NCI-H526 treated with DMSO at 0.1 percent for 48 hours (cell line): ENCODE data around the gene TRMT44.
"Not testable (repeated sequence)": the region's sequence is repeated elsewhere in the genome, so short reads cannot be mapped to it uniquely, and the experiment has no call there.

Experiments used
- DNase-seq: peaks from one replicate; lab custom pipeline; 2025; lab: John Stamatoyannopoulos, UW

The TRMT44 gene

GRCh38 chr4:8469550-8469949 lies 29.0 kb downstream of the TRMT44 start:
- DNase-seq: no peak

GRCh38 chr4:8470451-8471024 lies 30.0 kb downstream of the TRMT44 start:
- no peak for DNase-seq

GRCh38 chr4:8471211-8471875 lies 30.8 kb downstream of the TRMT44 start:
- no peak for DNase-seq

GRCh38 chr4:8472158-8472688 lies 31.6 kb downstream of the TRMT44 start:
- no peak for DNase-seq

- no peak for DNase-seq
Observed at GRCh38 chr4:8472689-8473197, 32.2 kb downstream of the TRMT44 start.

- no peak for DNase-seq
Observed at GRCh38 chr4:8473198-8473919, 32.8 kb downstream of the TRMT44 start.

GRCh38 chr4:8473920-8474590 lies 33.5 kb downstream of the TRMT44 start:
- DNase-seq: no peak

- no peak for DNase-seq
Observed at GRCh38 chr4:8474856-8475255, 34.3 kb downstream of the TRMT44 start.

- no peak for DNase-seq
Observed at GRCh38 chr4:8475751-8476575, 35.4 kb downstream of the TRMT44 start.

GRCh38 chr4:8477095-8477635 lies 36.6 kb downstream of the TRMT44 start:
- DNase-seq: no peak

- no peak for DNase-seq
Observed at GRCh38 chr4:8477676-8478075, 37.1 kb downstream of the TRMT44 start.

GRCh38 chr4:8478371-8478770 lies 37.8 kb downstream of the TRMT44 start:
- DNase-seq: no peak

GRCh38 chr4:8478801-8479744 lies 38.5 kb downstream of the TRMT44 start:
- DNase-seq: no peak

GRCh38 chr4:8480221-8480620 lies 39.6 kb downstream of the TRMT44 start:
- DNase-seq: no peak

- not testable (repeated sequence) for DNase-seq
Observed at GRCh38 chr4:8486643-8487042, 46.1 kb downstream of the TRMT44 start.

- DNase-seq: no peak
Observed at GRCh38 chr4:8488791-8489369, 48.3 kb downstream of the TRMT44 start.

- DNase-seq: not testable (repeated sequence)
Observed at GRCh38 chr4:8491478-8491877, 50.9 kb downstream of the TRMT44 start.

- no peak for DNase-seq
Observed at GRCh38 chr4:8492174-8492573, 51.6 kb downstream of the TRMT44 start.

- DNase-seq: no peak
Observed at GRCh38 chr4:8493484-8493883, 52.9 kb downstream of the TRMT44 start.

- DNase-seq: no peak
Observed at GRCh38 chr4:8494218-8494617, 53.6 kb downstream of the TRMT44 start.
